CD4-positive, CD25-positive, alpha-beta regulatory T cell (primary cell): ENCODE measurements around the gene AFAP1L2. TPM values are rescaled to one million over a fixed set of nuclear protein-coding genes. Genes with fewer than 3 reads are reported as not detected.
A peak's percentile ranks its signal among the peaks of the same experiment; 100 is the strongest.

Source experiments
- ATAC-seq, 2 donors: fragments of 150-1000 bp; cut with Tn5 transposase; one replicate each; pipeline ENCODE4 v1.10.0; 2021; ENCODE audit warnings: low read depth in 2 of 2, moderate number of reproducible peaks in 2 of 2, moderate library complexity in 1 of 2
- DNase-seq, 3 donors: peaks; one replicate each; pipeline versions ENCODE4 v3.0.0 to v3.0.0-alpha.2; 2012 to 2022; ENCODE audit warnings: mixed read lengths in 1 of 3
- H3K27ac ChIP-seq: one replicate; pipeline ENCODE4 v1.7.0; 2013; ENCODE audit warnings: mild to moderate bottlenecking, low read length; ENCODE audit not compliant: insufficient read depth, poor library complexity, severe bottlenecking
- H3K27me3 ChIP-seq: one replicate; pipeline ENCODE4 v1.7.0; 2013; ENCODE audit warnings: low read length; ENCODE audit not compliant: control insufficient read depth, insufficient read depth
- H3K36me3 ChIP-seq: one replicate; pipeline ENCODE4 v1.7.0; 2013; ENCODE audit warnings: mild to moderate bottlenecking, low read length, moderate library complexity; ENCODE audit not compliant: control insufficient read depth, insufficient read depth
- H3K4me1 ChIP-seq: 2 replicates; pipeline ENCODE4 v1.7.0; 2013; ENCODE audit warnings: mild to moderate bottlenecking, low read length; ENCODE audit not compliant: insufficient read depth, control insufficient read depth, poor library complexity, severe bottlenecking
- H3K4me3 ChIP-seq: one replicate; pipeline ENCODE4 v1.7.0; 2013; ENCODE audit warnings: low read depth, mild to moderate bottlenecking, low read length, moderate library complexity
- H3K9me3 ChIP-seq, 2 experiments: 1 replicate in 1 of 2; 2 replicates in 1 of 2; pipeline ENCODE4 v1.7.0; 2013; ENCODE audit warnings: low read length in 2 of 2, mild to moderate bottlenecking in 1 of 2, moderate library complexity in 1 of 2; ENCODE audit not compliant: control insufficient read depth in 2 of 2
- H3K27ac Mint-ChIP-seq, 3 donors: one replicate each; pipeline ENCODE4 v1.8.0; 2020 to 2022; ENCODE audit warnings: mild to moderate bottlenecking in 3 of 3, mixed read lengths in 3 of 3, moderate library complexity in 2 of 3
- H3K27me3 Mint-ChIP-seq: one replicate; pipeline ENCODE4 v1.8.0; 2022; ENCODE audit warnings: mild to moderate bottlenecking, mixed read lengths
- H3K36me3 Mint-ChIP-seq: one replicate; pipeline ENCODE4 v1.8.0; 2020; ENCODE audit warnings: mixed read lengths
- H3K4me1 Mint-ChIP-seq, 4 donors: one replicate each; pipeline ENCODE4 v1.8.0; 2020 to 2022; ENCODE audit warnings: mixed read lengths in 4 of 4, mild to moderate bottlenecking in 1 of 4
- H3K4me3 Mint-ChIP-seq, 4 donors: one replicate each; pipeline ENCODE4 v1.8.0; 2020 to 2022; ENCODE audit warnings: mild to moderate bottlenecking in 4 of 4, mixed read lengths in 4 of 4, moderate library complexity in 3 of 4
- H3K9me3 Mint-ChIP-seq, 7 donors: one replicate each; pipeline ENCODE4 v1.8.0; 2020 to 2022; ENCODE audit warnings: mixed read lengths in 7 of 7, mild to moderate bottlenecking in 3 of 7, moderate library complexity in 2 of 7
- polyA plus RNA-seq, 4 donors: library from polyadenylated mRNA; unstranded; fragments of 300-500 nt; fragmentation: Illumina TruSeq; gene quantifications; one replicate each; pipeline ENCODE4 v1.2.3, GENCODE V29; 2021
- total RNA-seq: library from RNA; stranded (reverse); gene quantifications from one replicate; pipeline ENCODE4 v1.2.3, GENCODE V29; 2022

AFAP1L2 gene
- total and polyA plus RNA-seq, 5 donors from 2014 or later, result 1.1 to 4.6 (median 3.0) TPM

DNA sequence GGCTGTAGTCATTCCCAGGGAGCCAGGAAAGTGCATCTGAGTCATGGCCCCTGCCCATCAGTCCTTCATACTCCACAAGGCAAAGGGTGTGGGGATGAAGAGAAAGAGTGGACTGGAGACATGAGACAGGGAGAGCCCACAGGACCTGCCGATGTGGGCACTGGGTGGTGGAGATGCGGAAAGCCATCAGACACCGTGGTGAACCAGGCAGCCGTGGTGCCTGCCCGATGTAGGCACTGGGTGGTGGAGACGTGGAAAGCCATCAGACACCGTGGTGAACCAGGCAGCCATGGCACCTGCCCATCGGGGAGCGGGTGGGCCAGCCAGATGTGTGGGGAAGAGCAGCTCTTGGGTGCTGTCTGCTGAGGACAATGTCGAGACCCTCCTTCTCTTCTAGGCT, 58.6 kb downstream of the AFAP1L2 start:
- Mint-ChIP-seq H3K4me3 (no peak overlapping the region), H3K36me3 (no peaks in the 10 kb centered on the region), H3K27ac (no peak overlapping the region), H3K27me3 (peaks cover 4% of the 10 kb centered on the region), H3K9me3 (no peaks in the 10 kb centered on the region), H3K4me1 (no peaks in the 10 kb centered on the region)
- H3K4me1 ChIP-seq, result no peaks in the 10 kb centered on the region
- H3K27ac ChIP-seq, result no peak overlapping the region
- H3K36me3 ChIP-seq, result no peaks in the 10 kb centered on the region
- no peak overlapping the region for H3K4me3 ChIP-seq
- no peaks in the 10 kb centered on the region for H3K9me3 ChIP-seq
- DNase-seq (no peak), ATAC-seq (no peak)
- H3K27me3 ChIP-seq, result no peaks in the 10 kb centered on the region

DNA sequence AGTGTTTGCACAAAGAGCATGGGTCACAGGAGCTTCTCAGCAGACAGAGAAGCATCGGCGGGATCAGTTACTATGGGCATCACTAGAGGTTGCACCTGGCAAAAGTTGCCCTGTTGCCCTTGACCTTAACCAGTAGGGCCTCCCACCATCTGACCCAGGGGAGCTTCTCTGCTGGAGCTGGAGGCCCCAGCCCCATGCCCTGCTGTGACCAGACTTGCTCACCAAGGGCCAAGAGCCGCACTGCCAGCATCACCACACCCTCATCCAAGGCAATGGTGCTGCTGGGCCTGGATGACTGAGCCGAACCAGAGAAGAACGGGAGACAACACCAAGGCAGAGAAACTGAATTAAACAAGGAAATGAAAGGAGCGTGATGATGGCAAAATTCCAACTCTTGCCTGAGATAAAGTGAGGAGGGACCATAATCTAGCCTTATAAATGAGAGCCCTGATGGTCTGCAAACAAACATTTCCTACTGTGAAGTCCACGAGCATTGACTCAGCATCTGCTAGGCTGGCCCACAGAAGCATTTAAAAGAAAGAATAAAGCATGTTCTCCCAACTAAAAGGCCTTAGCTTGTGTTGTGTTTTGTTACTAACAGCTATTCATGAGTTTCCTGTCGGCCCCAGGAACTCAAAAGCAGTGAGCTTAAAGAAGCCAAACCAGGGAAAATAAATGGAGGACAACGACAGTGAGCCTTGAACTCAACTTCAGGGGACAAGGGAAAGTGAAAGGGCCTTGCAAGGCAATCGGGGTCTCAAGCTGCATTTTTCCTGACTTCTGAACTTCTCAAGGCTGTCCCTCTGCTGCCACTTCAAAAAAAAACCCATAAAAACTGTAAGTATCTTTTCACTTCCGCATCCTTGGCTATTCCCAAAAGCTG, 60.4 kb downstream of the AFAP1L2 start:
- no peaks in the 10 kb centered on the region for H3K9me3 Mint-ChIP-seq
- no peak overlapping the region for H3K4me3 Mint-ChIP-seq
- no peaks in the 10 kb centered on the region for H3K36me3 Mint-ChIP-seq
- DNase-seq (no peak), ATAC-seq (no peak)
- Histone ChIP-seq H3K4me3 (no peak overlapping the region), H3K4me1 (no peaks in the 10 kb centered on the region), H3K9me3 (no peaks in the 10 kb centered on the region), H3K27ac (no peak overlapping the region), H3K27me3 (no peaks in the 10 kb centered on the region), H3K36me3 (no peaks in the 10 kb centered on the region)
- no peaks in the 10 kb centered on the region for H3K4me1 Mint-ChIP-seq
- H3K27me3 Mint-ChIP-seq, result peaks cover 4% of the 10 kb centered on the region
- no peak overlapping the region for H3K27ac Mint-ChIP-seq

DNA sequence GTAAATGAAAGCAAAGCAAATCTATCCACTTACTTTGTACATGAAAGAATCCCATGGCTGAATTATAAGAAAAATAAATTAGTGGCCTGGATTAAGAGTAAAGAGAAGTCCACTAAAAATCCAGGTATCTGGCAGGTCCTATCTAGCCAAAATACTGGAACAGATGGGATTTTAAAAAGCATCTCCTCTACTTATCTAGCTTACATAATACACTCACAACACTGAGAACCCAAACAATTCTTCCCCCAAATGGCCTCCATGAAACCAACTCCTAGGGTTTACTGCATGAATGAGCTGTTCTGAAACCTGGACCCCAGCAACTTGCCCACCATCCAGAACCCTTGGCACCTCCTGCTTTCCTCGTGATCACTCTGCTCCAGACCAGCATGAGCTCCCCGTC, 61.3 kb downstream of the AFAP1L2 start:
- Mint-ChIP-seq H3K36me3 (no peaks in the 10 kb centered on the region), H3K27ac (no peak overlapping the region), H3K9me3 (no peaks in the 10 kb centered on the region), H3K27me3 (peaks cover 3% of the 10 kb centered on the region), H3K4me1 (no peaks in the 10 kb centered on the region), H3K4me3 (no peak overlapping the region)
- DNase-seq (no peak), ATAC-seq (no peak)
- no peaks in the 10 kb centered on the region for H3K9me3 ChIP-seq
- no peaks in the 10 kb centered on the region for H3K4me1 ChIP-seq
- H3K27me3 ChIP-seq, result no peaks in the 10 kb centered on the region
- no peak overlapping the region for H3K27ac ChIP-seq
- H3K36me3 ChIP-seq, result no peaks in the 10 kb centered on the region
- H3K4me3 ChIP-seq, result no peak overlapping the region

DNA sequence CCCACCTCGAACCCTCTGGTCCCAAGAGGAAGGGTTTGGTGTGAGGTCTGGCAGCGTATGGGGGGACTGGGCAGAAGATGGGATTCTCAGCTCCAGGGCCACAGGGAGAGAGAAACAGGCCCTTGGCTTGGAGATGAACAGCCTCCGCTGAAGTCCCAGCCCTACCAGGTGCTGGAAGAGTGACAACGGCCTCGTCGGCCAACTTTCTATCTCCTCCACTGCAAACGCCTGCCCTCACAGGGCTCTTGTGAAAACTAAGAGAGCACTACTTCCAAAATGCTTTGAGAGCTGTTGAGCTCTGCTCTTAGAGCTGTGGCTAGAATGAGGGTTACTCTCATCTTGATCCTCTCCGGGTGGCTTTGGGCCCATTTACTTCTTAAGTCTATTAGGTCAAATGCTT, 63.5 kb downstream of the AFAP1L2 start:
- H3K36me3 ChIP-seq, result no peaks in the 10 kb centered on the region
- no peak overlapping the region for H3K27ac ChIP-seq
- no peak overlapping the region for H3K4me3 ChIP-seq
- Mint-ChIP-seq H3K36me3 (no peaks in the 10 kb centered on the region), H3K9me3 (no peaks in the 10 kb centered on the region), H3K27me3 (no peaks in the 10 kb centered on the region), H3K27ac (no peak overlapping the region), H3K4me3 (no peak overlapping the region), H3K4me1 (peaks cover 0 to 4% (median 2%) of the 10 kb centered on the region in 4 donors)
- ATAC-seq, result no peak
- DNase-seq, result no peak
- no peaks in the 10 kb centered on the region for H3K27me3 ChIP-seq
- no peaks in the 10 kb centered on the region for H3K9me3 ChIP-seq
- H3K4me1 ChIP-seq, result no peaks in the 10 kb centered on the region

DNA sequence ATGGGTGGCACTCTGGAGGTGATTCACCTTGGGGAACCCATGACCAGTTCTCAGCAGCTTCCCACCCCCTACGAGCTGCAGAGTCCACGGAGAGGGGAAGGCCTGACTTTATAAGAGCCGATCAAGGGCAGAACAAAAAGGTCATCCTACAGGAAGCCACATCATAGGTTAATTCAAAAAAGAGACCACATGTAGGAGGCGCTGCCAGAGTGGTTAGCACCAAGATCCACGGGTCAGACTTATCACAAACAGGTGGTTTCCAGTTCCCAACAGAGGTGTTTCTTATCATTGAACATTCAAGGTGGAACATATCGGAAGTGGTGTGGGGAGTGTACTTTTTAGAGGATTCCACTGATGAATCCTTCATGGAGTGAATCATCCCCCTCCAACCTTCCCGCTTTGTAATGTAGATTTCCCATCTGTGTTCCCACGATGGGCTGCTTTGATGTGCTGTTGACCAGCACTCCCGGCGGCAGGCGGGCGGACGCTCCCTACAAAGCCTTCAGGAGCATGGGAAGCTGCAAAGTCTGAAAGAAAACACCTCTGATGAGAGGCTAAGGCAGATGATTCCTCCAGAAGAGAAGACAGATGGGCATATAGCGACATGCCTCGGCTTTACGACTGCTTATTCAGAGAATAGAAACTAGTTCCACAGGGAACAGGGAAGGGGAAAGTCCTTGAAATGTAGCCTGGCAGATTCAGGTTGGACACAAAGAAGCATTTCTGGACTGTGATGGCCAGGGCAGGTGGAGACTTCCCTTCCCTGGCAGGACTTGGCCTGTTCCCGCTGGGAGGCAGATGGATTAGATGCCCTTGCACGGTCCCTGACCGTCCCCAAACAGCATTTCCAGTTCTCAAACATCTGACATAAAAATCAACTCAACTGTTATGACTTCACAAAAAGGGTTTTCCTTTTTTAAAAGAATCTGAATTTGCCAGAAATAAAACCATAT, 66.5 kb downstream of the AFAP1L2 start:
- no peaks in the 10 kb centered on the region for H3K36me3 ChIP-seq
- H3K4me3 ChIP-seq, result no peak overlapping the region
- H3K4me1 ChIP-seq, result no peaks in the 10 kb centered on the region
- no peak overlapping the region for H3K4me3 Mint-ChIP-seq
- H3K36me3 Mint-ChIP-seq, result no peaks in the 10 kb centered on the region
- H3K27ac ChIP-seq, result no peak overlapping the region
- no peaks in the 10 kb centered on the region for H3K9me3 ChIP-seq
- H3K4me1 Mint-ChIP-seq, result peaks cover 0 to 7% (median 2%) of the 10 kb centered on the region in 4 donors
- H3K27me3 ChIP-seq, result no peaks in the 10 kb centered on the region
- no peak overlapping the region for H3K27ac Mint-ChIP-seq
- ATAC-seq, result no peak
- H3K9me3 Mint-ChIP-seq, result no peaks in the 10 kb centered on the region
- H3K27me3 Mint-ChIP-seq, result no peaks in the 10 kb centered on the region
- DNase-seq, result peak in 1 of 3 donors; percentile 11

DNA sequence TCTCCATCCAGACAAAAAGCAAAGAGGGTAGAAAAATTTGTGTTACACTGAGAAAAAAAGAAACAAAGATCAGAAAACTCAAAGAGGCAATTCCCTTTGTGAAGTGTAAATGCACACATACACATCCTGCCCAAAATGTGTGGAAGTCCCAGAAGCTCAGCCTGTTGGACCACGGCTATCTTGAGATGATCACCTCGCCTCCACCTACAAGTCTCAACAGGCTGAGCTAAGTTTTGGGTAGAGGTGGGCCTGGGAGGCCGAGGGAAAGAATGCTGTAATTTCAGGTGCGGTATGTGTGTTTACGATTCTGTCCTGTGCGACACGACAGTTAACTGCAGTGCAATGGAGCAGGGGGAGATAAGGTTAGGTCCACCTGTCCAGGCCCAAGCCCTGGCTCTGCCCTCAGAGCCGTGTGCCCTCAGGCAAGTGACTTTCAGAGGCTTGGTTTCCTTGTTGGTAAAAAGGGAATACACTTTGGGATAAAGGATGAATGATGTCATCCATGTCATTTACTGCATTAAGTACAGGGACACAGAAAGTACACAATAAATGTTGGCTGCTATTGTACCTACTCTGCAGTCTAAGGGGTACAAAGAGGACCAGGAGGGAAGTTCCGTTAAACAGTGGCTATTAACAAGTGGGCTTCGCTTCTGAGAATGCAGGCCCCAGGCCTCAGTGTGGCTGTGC, 67.3 kb downstream of the AFAP1L2 start:
- no peaks in the 10 kb centered on the region for H3K36me3 ChIP-seq
- H3K4me3 ChIP-seq, result no peak overlapping the region
- Mint-ChIP-seq H3K9me3 (no peaks in the 10 kb centered on the region), H3K27me3 (no peaks in the 10 kb centered on the region), H3K36me3 (no peaks in the 10 kb centered on the region), H3K4me1 (peaks cover 0 to 7% (median 2%) of the 10 kb centered on the region in 4 donors), H3K27ac (no peak overlapping the region), H3K4me3 (no peak overlapping the region)
- no peaks in the 10 kb centered on the region for H3K4me1 ChIP-seq
- no peaks in the 10 kb centered on the region for H3K27me3 ChIP-seq
- DNase-seq (no peak), ATAC-seq (no peak)
- no peaks in the 10 kb centered on the region for H3K9me3 ChIP-seq
- H3K27ac ChIP-seq, result no peak overlapping the region

DNA sequence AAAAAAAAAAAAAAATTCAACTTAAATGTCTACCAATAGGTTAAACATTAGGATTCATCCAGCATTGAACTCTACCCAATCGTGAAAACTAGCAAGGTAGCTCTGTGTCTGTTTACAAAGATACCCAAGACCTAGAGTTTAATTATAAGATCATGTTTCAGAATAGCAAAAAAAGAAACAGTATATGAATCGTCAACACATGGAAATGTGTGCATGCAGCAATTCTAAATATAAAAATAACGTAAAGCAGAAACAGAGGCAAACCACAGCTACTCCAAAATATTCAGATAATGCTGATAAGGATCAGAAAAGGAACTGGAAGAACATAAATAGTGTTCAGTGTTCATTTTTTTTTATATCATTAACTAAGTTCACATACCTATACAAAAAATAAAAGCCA, 68.7 kb downstream of the AFAP1L2 start:
- Mint-ChIP-seq H3K9me3 (no peaks in the 10 kb centered on the region), H3K36me3 (no peaks in the 10 kb centered on the region), H3K4me1 (peaks cover 0 to 7% (median 2%) of the 10 kb centered on the region in 4 donors), H3K4me3 (no peak overlapping the region), H3K27me3 (no peaks in the 10 kb centered on the region), H3K27ac (no peak overlapping the region)
- no peak for ATAC-seq
- Histone ChIP-seq H3K27ac (no peak overlapping the region), H3K4me3 (no peak overlapping the region), H3K36me3 (no peaks in the 10 kb centered on the region), H3K4me1 (no peaks in the 10 kb centered on the region), H3K9me3 (no peaks in the 10 kb centered on the region), H3K27me3 (no peaks in the 10 kb centered on the region)
- no peak for DNase-seq
